ENCODE measurements around the gene CERT1.

GRCh38 chr5:75510836-75511434 is 494 bp downstream of the CERT1 start:
- TF ChIP-seq CTCF (IDR thresholded peaks at IDR 0.05) (no peak), POLR2AphosphoS5 (IDR thresholded peaks at IDR 0.05) (no peak), POLR2A (IDR thresholded peaks at IDR 0.05) (no peak)
